Pons (tissue), 1 donor: ENCODE data around the gene RXRB.
A peak's percentile ranks its signal among the peaks of the same experiment; 100 is the strongest.

Experiments
- DNase-seq: peaks from one replicate; pipeline ENCODE4 v3.0.0-alpha.2; 2016; ENCODE audit warnings: low spot score

The RXRB gene

GRCh38 chr6:33197431-33198048 is 2.9 kb downstream of the RXRB start:
- peak; percentile 89 for DNase-seq

- no peak for DNase-seq
Observed at GRCh38 chr6:33195304-33196165, 4.9 kb downstream of the RXRB start.

DNA sequence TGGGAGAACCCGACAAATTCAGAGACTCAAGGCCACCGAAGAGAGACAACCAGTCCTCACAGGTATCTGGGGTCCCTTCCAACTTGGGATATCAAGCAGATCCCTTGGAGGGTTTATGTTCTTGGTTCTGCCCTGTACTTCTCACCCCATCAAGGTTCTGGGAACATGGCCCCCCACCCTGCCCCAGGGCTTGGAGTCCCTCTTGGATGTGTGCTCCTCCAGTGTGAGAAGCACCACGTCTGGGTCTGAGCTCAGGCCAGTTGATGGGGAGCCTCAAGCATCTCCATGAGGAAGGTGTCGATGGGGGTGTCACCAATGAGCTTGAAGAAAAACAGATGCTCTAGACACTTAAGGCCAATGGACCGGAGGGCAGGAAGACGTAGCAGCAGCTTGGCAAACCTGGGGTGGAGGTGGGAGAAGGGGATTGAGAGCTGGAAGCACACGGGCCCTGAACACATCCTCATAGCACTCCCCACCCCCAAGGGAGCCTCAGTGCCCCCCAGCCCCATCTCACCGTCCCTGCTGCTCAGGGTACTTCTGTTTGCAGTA is 6.0 kb downstream of the RXRB start:
- DNase-seq = no peak

- DNase-seq = no peak
Observed at GRCh38 chr6:33193619-33194018, 6.8 kb downstream of the RXRB start.

DNA sequence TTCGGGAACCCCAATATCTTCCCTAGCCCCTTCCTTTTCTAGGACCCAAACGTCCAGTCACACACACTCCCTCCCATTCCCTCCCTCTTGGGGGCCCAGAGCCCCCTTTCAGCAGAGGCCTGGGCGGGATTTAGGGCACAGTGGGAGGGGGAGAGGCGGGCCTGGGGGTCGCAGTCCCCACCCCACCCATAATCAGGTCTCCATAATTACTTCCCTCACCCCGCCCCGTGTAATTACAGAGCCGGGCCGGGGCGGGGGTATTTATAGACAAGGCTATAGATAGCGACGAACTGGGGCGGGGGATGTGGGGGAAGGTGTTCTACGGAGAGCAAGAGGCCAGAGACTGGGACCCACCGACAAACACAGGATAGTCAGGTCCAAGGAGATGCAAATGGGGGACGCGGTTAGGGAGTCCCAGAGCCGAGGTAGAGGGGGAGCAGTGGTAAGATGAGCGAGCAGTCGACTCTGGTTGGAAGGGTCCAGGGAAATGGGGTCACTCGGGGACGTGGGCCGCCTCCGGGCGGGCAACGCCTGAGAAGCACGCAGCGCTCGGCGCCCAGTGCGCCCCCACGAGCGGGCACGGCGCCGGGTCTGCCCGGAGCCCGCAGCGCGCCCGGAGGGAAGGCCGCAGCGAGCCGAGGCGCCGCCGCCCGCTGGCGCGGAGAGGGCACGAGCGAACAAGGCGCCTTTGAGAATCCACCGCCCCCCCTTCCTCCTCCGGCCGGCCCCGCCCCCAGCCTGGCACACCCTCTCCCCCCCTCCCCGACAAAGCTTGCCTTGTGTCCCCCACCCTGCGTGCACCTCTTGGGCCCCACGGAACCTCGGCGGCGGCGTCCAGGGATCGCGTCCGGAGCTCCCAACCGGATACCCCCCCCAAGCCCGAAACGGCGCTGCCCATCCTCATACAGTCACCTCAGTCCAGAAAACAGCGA is 7.5 kb downstream of the RXRB start:
- DNase-seq = peak; percentile 66

- no peak for DNase-seq
Observed at GRCh38 chr6:33192105-33192646, 8.3 kb downstream of the RXRB start, which contains the start of gene COL11A2. Gene COL11A2, minus strand, starts transcription at chr6:33192467. Its CDS starts 227 bp downstream, at chr6:33192240.

DNA sequence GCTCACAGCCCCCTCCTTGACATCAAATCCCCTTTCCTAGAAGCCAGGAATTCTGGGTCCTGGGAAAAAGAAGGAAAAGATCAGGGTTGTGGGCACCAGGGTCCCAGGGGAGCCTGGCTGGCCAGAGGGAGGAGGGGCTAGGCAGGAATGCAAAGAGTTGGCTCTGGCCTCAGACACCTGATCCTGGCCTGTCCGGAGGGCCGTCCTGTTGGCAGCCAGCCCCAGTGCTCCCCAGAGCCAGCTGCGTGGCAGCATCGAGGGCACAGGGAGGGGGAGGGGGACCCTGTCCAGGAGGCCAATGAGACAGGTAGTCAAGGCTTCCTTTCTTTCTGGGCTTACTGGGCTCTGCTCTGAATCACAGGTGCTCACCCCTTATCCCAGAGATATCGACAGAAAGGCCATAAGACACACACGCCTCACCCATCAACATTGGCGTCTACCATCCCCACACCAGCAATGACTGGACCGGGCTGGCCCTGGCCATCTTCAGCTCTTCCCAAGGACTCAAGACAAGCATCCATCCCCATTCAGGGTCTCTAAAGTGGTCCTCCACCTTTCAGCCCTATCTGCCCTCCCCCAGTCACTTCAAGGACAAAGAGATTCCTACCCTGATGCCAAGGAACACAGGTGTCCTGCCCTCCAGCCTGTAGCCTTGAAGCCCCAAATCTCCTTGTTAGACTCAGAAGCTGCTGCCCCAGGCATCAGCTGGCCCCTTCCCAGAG is 8.9 kb downstream of the RXRB start:
- no peak for DNase-seq

- no peak for DNase-seq
Observed at GRCh38 chr6:33190504-33191107, 9.9 kb downstream of the RXRB start.

- DNase-seq = no peak
Observed at GRCh38 chr6:33189625-33190448, 10.6 kb downstream of the RXRB start.

DNA sequence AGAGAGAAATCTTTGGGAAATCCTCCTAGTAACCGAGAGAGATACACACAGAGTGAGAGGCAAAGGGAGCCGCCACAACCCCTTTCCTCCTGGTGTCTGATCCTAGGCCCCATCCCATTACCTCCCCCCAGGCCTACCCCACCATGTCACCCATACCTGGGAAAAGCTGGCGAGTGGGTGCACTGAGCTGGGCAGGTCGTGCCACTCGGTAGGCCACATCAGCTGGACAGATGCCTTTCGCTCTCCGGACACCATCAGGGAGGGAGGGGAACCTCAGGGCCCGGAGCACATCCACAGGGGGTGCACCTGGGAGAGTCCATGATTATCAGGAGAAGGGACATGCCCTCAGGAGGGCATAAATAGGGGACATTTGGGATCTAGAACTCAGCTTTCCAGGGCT is 11.3 kb downstream of the RXRB start:
- DNase-seq = no peak

DNA sequence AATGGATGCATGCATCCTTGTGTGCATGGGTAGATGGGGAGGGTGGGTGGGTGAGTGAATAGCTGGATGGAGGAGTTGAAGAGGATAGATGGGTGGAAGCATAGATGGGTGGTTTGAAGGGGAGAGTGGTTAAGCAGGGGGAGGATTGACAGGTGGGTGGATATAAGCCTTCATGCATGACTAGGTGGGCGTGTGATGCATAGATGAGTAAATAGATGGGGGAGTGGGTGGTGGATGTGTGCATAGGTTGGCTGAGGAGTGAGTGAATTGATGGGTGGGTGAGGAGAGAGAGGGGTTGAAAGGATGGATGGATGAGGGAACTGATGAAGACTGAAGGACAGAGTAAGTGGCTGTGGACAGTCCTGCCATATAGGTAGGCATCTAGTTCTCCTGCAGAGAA is 12.7 kb downstream of the RXRB start:
- DNase-seq = no peak

DNA sequence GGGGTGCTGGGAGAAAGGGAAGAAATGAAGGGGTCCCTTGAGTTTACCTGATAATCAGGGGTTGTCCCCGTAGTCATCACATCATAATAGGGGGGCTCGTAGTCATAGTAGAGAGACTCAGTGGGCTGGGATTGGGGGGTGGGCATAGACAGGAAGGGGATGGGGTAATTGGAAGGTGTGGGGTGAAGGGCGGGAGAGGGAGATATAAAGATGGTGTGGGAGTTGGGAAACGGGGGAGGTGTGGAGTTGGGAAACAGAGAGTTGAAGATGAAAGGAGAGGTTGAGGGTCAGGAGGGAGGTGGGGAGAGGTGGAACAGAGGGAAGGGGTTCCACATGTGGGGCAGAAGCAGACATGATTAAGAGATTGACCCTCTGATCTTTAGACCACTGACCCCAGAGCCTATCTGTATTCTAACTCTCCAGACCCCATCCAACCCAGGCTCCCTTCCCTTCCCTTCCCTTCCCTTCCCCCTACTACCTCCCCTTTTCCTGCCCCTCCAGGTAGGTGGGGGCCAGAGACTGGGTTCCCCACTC is 14.7 kb downstream of the RXRB start:
- DNase-seq = no peak

- DNase-seq = no peak
Observed at GRCh38 chr6:33185190-33185589, 15.3 kb downstream of the RXRB start.

DNA sequence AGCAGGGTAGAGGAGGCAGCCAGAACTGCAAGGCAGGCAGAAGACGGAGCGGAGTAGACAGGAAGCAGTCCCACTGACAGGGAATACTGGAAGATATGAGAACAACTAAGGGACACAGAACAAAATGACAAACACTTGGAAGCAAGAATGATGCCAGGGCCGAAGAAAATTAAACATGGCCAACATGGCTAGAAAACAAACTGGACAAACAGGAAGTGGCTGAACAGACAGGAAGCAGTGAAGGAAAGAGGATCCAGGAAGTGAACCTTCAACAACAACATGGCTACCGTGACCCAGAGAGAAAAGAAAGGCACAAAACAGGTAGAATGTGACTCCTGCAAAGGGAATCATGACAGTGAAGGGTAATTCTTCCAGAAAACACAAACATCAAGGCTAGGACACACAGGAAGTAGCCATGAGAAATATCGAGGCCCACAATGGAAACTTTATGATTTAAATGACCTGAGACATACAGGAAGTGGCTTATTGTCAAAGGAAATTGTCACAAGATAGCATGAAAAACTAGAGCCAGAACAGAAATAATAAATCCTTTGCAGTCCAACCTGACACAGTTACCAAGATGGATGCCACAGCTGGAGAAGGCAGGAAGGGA is 17.3 kb downstream of the RXRB start:
- DNase-seq = no peak

- DNase-seq = no peak
Observed at GRCh38 chr6:33181141-33181540, 19.3 kb downstream of the RXRB start.

DNA sequence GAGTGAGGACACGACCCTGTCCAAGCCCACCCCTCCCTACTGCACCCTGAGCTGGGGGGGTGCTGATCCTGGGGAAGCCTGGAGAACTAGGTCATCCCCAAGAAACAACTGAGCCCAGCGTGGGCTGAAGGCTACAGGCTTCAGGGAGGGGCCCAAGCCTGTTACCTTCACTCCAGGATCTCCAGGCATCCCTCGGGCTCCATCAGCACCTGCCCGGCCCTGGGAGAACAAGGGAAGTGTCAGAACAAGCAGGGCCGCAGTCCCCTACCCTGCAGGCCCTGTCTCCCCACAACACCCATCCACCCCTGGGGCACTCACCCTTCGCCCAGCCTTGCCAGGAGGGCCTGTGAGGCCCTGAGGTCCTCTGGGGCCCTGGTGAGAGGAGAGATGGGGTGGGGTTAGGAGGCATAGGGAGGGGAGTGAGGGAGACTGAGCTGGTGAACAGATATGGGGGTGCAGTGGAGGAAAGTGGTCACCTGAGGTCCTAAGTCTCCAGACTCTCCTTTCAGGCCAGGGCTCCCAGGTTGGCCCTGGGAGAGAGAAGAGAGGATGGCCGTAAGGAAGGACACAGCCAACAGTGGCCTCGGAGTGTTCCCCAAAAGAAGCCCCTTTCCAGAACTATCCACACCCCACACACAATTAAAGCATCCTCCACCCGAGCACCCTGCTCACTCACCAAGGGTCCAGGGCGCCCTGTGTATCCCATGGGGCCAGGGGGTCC is 21.6 kb downstream of the RXRB start:
- no peak for DNase-seq

- no peak for DNase-seq
Observed at GRCh38 chr6:33177552-33178446, 22.7 kb downstream of the RXRB start.
